ENCODE results near the gene SYNJ1.

The SYNJ1 gene

GRCh38 chr21:32608851-32609250 is 119.0 kb downstream of the SYNJ1 start:
- DNase-seq, result no peak

GRCh38 chr21:32605469-32605868 is 122.3 kb downstream of the SYNJ1 start:
- no peak for DNase-seq

- DNase-seq, result no peak
Observed at GRCh38 chr21:32604464-32604863, 123.3 kb downstream of the SYNJ1 start.

- no peak for DNase-seq
Observed at GRCh38 chr21:32603131-32603530, 124.7 kb downstream of the SYNJ1 start.

DNA sequence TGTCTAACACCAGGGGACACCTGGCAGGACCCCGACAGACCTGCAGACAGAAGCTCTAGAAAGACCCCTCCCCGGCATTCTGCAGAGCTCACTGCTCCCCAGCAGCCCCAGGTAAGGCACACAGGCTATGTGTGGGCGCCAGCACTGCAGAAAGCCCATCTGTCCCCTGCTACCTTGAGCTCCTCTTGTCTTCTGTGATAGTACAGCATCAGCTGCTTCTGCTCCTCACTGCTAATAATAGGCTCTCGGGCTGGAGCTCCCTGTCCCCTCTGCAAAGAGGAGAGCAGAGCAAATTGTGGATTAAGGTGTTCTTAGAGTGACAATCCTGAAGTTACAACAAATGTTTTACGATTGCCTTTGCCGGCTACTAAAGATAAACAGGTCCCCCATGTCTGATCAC is 125.7 kb downstream of the SYNJ1 start:
- no peak for DNase-seq

- DNase-seq, result no peak
Observed at GRCh38 chr21:32599526-32599925, 128.3 kb downstream of the SYNJ1 start.

DNA sequence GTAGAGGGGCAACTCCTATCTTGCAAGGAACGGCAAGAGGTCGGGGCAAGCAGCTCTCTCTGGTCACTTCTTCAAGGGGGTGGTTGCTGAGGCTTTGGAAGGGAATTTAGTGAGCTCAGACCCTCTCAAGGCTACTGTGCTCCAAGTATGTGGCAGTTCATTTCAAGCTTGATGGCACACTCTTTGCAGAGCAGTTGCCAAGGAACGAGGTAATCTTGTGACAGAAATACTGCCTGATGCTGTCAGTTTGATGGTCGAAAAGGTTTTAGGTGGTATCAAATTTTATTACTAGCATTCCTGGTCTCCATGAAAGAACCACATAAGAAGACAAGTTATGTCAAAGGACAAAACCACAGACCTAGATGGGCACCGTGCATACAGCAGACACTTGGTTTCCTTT is 128.7 kb downstream of the SYNJ1 start:
- DNase-seq, result no peak

DNA sequence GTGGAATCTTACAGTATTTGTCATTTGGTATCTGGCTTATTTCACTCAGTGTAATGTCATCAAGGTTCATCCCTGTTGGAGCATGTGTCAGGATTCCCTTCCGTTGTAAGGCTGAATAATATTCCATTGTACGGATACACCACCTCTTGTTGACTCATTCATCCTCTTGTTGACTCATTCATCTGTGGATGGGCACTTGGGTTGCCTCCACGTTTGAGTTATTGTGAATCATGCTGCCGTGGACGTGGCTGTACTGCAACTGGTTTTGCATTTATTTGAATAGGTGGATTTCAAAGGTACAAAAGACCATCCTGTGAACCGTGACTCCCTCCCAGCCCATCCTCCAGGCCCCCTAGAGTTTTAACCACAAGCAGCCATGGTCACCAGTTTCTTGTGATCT is 130.6 kb downstream of the SYNJ1 start:
- DNase-seq, result no peak

- no peak for DNase-seq
Observed at GRCh38 chr21:32595431-32595830, 132.4 kb downstream of the SYNJ1 start.

DNA sequence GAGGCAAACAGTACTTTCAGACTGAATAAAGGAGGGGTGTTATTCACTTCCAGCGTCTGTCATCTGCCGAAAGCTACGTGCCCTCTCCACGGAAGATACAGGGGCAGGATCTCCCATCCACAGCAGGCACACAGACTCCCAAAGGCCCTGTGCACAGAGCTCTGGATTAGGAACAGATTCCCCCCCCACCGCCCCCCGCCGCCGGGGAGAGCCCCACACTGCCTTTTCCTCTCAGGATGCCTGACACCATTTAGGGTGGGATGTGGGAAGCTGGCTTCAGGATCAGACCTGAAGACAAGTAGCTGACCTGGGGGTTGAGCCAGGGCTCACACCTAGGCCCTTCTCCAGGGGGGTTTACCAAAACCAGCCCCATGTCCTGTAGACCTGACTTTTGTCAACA is 134.1 kb downstream of the SYNJ1 start:
- no peak for DNase-seq

DNA sequence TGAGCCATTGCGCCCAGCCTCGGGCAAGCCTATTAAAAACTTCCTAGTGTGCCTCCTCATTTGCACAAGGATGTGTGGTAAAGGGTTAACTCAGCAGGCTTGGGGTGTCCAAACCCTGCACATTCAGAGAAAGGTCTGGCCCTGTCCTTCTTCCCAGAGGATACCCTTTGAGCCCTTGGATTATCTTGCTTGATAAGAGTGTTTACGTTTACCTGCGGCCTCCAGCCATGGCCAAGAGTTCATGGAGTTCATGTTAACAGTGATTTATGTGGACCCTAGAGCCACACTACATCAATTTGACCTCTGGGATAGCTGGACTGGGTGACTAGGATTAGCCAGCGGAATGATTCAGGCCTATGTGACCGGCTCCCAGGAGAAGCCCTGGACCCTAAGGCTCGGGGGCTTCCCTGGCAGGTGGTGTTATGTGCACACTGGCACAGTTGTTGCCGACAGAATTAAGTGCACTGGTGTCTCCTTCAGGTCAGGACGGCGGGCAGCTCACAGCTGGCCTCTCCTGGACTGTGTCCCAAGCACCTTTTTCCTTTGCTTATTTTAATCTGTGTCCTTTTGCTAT is 134.8 kb downstream of the SYNJ1 start:
- no peak for DNase-seq

DNA sequence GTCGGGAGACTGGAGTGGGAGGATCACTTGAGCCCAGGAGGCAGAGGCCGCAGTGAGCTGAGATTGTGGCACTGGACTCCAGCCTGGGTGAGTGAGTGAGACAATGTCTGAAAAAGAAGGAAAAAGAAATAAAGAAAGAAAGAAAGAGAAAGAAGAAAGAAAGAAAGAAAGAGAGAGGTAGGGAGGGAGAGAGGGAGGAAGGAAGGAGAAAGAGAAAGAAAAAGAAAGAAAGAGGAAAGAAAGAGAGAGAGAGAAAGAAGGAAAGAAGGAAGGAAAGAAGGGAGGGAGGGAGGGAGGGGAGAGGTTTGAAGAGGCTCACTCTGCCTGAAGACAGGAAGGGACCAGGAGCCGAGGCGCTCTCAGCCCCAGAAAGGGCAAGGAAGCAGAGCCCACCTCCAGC is 137.7 kb downstream of the SYNJ1 start:
- DNase-seq, result no peak

GRCh38 chr21:32587651-32588050 is 140.2 kb downstream of the SYNJ1 start:
- no peak for DNase-seq

DNA sequence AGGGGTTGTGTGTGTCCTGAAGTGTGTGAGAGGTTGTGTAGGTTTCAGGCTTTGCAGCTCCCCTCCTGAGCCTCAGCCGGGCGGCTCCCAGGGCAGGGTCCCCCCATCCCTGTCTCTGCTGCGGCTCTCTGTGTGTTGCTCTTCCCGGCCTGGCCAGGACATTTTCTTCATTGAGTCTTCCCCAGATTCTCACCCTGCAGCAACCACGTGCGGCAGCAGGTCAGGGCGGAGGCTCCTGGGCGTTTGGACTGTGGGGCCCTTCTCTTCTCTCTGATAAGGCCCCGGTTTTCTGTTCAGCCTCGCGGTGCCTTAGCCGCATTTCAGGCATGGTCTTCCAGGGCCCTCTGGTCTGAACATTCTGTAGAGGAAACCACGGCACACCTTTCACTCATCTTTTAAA is 140.7 kb downstream of the SYNJ1 start:
- no peak for DNase-seq

GRCh38 chr21:32585970-32586369 is 141.8 kb downstream of the SYNJ1 start:
- no peak for DNase-seq

DNA sequence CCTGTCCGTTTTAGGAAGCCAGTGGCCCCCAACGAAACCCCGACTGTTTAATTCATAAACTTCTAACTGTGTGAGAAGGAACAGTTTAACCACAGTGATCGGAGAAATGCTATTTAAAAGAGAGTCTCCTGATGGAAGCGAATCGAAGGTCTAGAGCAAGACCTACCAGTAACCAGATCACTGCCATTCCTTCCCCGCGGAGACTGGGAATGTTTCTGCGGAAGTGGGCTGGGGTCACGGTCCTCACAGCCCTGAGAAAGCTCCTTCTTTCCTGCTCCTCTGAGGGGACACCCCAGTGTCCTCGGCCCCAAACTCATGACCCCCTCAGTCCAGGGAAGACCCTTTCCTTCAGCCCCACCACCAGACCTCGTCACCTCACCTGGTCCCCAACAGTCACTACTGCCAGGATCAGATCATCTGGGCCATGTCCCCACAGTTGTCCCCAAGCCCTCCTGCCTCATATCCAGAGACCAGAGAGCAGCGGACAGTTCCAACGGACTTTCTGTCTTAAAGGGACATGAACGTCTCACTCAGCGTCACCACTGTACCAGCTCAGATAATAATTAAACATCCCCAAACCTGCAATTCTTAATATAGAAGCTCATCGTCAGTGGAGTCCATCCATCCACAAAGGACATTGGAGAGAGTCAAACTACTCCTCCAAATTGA is 142.6 kb downstream of the SYNJ1 start, which contains the start of gene TCP10L:
TCP10L (minus strand) TSS at position 482 of the 669 bp plus-strand sequence. CDS start 1,219 bp downstream, outside the sequence.
- no peak for DNase-seq

- DNase-seq, result no peak
Observed at GRCh38 chr21:32584472-32584871, 143.3 kb downstream of the SYNJ1 start.

GRCh38 chr21:32581732-32582131 is 146.1 kb downstream of the SYNJ1 start:
- DNase-seq, result no peak

DNA sequence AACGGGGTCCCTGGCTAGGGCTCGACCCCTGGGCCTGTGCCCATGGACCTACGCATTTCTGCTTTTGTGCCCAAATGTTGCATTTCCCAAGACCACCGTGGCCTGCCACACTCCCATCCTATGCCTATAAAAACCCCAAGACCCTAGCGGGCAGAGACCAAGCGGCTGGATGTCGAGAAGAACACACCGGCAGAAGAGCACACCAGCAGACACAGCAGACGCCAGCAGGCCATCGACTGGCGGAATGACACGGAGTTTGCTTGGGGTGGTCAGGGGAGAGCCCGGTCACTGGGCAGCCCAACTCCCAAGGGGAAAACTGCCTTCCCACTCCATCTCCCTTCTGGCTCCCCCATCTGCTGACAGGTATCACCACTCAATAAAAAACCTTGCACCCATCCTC is 146.9 kb downstream of the SYNJ1 start:
- no peak for DNase-seq
